A172 (cell line): ENCODE measurements around the gene TAMALIN. TPM values are rescaled to one million over a fixed set of nuclear protein-coding genes. Genes with fewer than 3 reads are reported as not detected.

Experiments
- total RNA-seq: library from RNA; depleted of rRNA; stranded (reverse); fragments of >200 nt; shearing (Covaris generic); gene quantifications from 2 replicates; pipeline ENCODE4 v1.2.3, GENCODE V29; 2014; rRNA removed

TAMALIN gene
- total RNA-seq, 1 experiment from 2014 or later = 2.3 TPM

Other genes with a start within 250 kb of the TAMALIN start
- gene FIGNL2, start 158.2 kb upstream of the TAMALIN start, total RNA-seq = 0.26 and 0.29 TPM in 2 replicates
- gene ANKRD33, start 118.8 kb upstream of the TAMALIN start, total RNA-seq = not detected in 2 replicates
- 10.3 and 11.7 TPM in 2 replicates for gene ACVRL1, start 99.4 kb upstream of the TAMALIN start, total RNA-seq
- 3.8 and 6.9 TPM in 2 replicates for gene ACVR1B, start 55.2 kb upstream of the TAMALIN start, total RNA-seq
- gene NR4A1, start 44.5 kb downstream of the TAMALIN start, total RNA-seq = 1.5 and 3.3 TPM in 2 replicates
- 70.3 and 74.7 TPM in 2 replicates for gene ATG101, start 63.0 kb downstream of the TAMALIN start, total RNA-seq
- not detected in 2 replicates for gene SMIM41, start 72.8 kb downstream of the TAMALIN start, total RNA-seq
- 65.2 and 75.2 TPM in 2 replicates for gene KRT80, start 185.1 kb downstream of the TAMALIN start, total RNA-seq
- 13.8 and 16.1 TPM in 2 replicates for gene KRT7, start 226.3 kb downstream of the TAMALIN start, total RNA-seq